Activated T-cell treated with anti-CD3 and anti-CD28 coated beads, Interleukin-2, amount 50 U/mL, for 1 hour (primary cell): ENCODE data around the gene MSN.
A peak's percentile ranks its signal among the peaks of the same experiment; 100 is the strongest.

ENCODE experiments used
- DNase-seq: peaks from one replicate; pipeline ENCODE4 v3.0.0-alpha.2; 2020

Gene MSN

GRCh38 chrX:65674204-65674893 is 6.9 kb downstream of the MSN start:
- no peak for DNase-seq

DNA sequence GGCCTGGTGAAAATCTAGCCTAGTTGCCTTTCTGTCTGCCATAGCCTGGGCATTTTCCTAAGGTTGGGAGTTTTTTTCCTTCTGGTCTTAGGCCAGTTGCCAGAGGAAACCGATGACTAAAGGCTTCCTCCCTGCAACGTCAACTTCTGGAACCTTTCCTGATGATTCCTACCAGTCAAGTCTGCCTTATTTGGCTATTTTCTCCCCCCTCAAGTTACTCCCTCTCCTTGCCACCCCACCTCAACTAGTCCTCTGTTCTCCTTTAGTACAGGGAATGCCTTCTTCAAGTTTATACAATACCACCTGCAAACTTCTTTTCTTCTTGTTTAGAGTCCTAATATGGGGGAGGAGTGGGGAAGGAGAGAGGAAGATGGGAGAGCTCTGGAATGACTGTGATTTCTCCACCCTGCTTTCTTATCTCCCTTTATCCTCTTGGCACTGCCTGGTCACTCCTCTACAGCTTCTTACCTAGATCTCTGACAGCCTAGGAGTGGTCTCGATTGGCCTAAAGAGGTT is 10.6 kb downstream of the MSN start:
- DNase-seq = no peak

GRCh38 chrX:65679071-65679540 is 11.7 kb downstream of the MSN start:
- DNase-seq = no peak

GRCh38 chrX:65681810-65682209 is 14.4 kb downstream of the MSN start:
- DNase-seq = no peak

DNA sequence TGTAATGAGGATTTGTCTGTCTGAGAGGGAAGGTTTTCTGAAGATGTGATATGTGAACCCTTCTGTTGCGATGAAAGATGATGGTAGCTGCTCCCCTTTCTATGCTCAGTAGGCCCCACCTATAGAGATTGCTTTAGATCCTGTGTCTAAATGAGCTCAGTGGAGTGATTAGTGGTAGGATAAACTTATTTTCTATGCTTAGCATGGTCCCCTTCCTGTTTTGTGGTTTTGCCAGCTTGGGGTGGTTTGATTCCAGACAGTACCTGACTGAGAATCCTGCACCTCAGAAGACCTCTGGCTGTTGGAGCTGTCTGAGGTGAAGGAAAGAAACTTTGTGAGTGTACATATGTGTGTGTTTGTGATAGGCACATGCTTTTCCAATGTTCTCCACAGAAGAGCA is 17.7 kb downstream of the MSN start:
- DNase-seq = no peak

- DNase-seq = no peak
Observed at GRCh38 chrX:65686236-65686635, 18.8 kb downstream of the MSN start.

- no peak for DNase-seq
Observed at GRCh38 chrX:65687367-65687766, 19.9 kb downstream of the MSN start.

- no peak for DNase-seq
Observed at GRCh38 chrX:65688403-65688871, 21.0 kb downstream of the MSN start.

DNA sequence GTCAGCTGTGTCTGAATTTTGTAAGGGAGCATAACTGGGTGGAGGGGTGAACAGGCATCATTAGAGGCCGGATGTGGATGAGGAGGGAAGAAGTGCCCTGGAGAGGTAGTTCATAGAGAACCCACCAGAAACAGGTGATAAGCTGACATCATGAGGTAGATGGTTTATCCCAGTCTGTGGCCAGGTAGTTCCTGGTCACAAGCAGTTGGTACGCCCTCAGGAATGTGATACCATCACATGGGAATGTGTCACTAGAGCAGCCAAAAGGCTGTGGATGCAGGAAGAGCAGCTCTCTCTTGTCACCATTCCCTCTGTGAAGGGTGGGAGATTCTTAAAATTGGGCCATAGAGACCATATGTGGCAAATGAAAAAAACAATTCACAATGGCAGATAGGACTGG is 21.9 kb downstream of the MSN start:
- no peak for DNase-seq

DNA sequence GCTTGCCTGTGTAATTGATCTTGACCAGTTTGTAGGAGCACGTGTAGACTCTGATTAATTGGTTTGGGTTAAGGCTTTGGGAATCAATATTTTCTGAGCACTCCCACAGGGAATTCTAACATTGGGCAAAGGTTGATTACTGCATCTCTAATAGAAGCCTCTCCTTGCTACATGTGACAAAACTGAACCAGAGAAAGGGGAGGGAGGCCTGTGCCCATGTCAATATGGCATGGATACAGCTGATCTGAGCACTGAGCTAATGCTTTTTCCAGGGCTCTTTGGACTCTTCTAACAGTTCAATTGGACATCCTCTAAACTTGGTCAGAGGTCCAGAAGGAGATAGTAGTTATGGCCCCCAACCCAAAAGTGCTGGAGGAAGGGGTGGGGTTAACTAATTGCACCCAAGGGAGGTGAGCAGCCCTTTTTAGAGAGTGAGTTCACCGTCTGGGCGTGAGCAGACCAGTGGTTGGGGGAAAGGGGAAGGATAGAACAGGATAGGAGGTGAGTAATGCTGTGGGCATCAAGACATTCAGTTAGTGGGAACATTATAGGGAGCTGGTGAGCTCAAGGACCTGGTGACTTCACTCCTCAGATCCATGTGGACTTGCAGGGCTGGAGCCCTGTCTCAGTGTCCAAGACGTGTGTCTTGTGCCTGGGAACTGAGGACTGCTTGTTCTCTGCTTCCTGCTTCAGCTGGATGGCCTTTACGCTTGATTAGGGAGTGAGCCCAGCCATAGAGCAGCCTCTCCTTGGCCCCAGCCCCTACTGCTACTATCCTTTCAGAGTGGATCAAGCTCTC is 22.8 kb downstream of the MSN start:
- no peak for DNase-seq

DNA sequence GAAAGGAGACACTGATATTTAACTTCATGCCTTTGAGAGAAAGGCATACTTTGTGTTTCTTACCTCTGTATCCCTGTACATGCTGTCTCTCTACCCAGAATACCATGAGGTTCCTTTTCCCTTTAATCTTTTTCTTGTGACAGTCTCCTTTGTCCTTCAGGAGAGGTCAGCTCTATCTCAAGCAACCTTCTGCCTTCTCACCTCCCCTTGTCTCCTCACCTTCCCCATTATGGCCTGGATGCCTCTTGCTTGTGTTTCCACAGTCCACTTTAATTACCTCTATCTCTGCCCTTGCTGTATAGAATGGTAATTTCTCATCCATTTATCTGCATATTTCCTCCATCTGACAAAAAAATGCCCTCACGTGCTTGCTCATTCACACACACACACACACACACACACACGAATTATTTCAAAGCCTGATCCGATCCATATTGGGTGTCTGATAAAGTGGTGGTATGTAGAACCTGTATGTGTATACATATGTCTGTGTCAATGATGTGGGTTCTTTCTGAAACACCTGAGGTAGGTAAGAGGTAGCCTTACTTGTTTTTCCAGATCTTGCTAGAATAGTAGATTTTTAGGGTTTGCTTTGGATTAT is 28.5 kb downstream of the MSN start:
- no peak for DNase-seq

DNA sequence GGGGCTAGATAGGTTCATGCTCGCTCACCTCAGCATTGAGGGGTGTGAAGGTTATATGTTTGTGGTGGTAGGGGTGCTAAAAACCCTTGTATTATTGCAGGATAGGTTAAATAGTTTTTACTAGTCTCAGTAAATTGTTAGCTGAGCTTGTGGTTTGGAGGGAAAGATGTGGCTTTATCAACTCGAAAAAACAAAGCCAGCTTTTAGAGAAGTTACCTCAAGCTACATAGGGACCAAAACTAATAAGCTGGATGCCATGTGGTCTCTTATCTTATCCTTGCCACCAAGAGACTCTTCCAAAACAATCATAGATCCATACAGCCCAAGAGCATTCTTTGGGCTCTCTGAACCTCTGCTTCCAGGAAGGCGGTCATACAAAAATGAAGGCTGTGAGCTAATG is 29.2 kb downstream of the MSN start:
- DNase-seq = no peak

DNA sequence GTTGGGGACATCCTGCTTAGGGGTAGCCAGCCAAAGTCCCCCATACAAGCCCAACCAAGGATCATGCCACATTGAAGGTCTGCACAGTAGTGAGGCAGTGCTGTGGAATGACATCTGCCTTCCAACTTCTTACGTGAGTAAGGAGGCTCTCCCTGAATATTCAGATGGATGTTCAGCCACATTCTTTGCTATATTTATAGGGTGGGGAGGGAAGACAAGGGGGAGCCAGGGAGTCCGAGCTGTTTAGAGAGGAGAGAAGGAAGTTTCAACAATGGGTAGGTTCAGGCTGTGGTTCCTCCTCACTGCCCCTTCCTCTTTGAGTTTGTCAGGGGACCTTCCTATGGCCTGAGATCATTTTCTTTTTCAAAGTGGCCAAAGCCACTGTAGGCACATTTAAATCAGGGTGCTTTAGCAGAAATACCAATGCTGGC is 29.8 kb downstream of the MSN start:
- DNase-seq = no peak

DNA sequence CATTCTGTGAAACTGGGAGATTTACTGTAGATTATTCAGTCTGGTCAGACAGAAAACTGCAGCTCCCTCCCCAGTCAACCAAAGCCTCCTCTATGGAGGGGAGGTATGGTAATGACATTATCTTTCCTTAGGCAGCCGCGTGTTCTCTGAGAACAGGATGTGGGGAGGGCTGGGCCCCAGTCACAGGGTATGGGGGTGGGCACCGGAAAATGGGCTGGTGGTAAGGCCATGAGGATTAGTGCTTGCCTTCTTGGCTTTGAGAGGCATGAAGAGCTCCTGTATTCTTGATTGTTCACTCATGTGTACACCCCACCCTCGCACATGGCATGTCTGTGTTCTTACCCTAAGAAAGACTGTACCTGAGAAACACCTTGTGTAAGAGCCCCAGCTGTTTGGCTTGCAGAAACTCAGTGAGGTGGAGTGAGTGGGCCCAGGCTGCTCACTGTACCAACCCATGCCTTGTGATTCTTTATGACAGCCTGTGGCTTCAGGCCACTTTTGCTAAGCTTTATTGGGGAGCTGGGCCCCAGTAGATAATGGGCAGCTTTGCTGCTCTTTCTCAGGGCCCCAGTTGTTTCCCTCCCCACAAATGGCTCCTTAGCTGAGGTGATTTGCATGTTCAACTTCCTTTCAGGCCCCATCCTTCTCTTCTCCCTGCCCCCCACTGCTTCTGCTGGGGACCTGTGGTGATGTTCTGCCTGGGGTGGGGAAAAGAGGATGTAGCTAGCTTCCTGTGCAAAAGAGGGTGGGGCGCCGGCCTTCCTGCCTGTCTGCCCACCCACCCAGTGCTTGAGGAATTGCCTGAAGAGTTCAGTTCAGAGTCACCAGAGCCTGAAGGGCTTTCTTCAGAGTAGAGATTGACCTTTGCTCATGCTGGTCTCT is 30.7 kb downstream of the MSN start:
- peak; percentile 74 for DNase-seq

DNA sequence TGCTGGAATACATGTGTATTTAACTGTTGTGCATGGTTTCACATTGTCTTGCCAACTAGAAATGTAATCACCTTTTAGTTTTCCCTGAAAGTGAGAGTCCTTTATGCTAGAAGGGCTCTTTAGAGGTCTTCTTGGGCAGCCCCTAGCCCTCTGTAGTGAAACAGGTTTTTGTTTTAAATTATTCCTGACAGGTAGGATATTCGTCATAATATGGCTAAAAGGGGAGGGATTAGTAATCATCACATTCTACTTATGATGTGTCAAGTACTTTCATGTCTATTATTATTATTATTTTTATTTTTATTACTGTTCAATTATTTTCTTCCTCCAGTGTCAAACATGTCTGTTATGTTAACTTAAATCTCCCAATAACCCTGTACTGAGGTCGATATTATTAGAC is 35.5 kb downstream of the MSN start:
- DNase-seq = no peak

DNA sequence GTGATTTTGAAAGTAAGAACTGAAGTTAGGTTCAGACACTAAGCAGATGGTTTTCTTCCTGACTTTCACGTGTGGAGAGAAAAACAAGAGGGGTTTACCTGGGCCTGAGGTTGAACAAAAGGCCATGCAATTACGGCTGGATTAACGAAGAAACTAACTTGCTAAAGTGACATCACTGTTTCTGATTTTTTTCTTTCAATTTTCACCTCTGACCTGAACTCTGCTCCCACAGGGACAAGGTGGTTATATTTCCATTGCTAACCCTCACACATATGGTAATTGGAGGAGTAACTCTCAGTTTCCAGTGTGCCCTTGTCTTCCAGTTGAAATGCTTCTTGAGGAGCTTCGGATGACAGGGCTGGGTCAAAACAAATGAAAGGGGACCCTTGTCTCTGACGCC is 38.0 kb downstream of the MSN start:
- no peak for DNase-seq

GRCh38 chrX:65706041-65706828 is 38.8 kb downstream of the MSN start:
- DNase-seq = peak; percentile 40

- no peak for DNase-seq
Observed at GRCh38 chrX:65707151-65707550, 39.7 kb downstream of the MSN start.

DNA sequence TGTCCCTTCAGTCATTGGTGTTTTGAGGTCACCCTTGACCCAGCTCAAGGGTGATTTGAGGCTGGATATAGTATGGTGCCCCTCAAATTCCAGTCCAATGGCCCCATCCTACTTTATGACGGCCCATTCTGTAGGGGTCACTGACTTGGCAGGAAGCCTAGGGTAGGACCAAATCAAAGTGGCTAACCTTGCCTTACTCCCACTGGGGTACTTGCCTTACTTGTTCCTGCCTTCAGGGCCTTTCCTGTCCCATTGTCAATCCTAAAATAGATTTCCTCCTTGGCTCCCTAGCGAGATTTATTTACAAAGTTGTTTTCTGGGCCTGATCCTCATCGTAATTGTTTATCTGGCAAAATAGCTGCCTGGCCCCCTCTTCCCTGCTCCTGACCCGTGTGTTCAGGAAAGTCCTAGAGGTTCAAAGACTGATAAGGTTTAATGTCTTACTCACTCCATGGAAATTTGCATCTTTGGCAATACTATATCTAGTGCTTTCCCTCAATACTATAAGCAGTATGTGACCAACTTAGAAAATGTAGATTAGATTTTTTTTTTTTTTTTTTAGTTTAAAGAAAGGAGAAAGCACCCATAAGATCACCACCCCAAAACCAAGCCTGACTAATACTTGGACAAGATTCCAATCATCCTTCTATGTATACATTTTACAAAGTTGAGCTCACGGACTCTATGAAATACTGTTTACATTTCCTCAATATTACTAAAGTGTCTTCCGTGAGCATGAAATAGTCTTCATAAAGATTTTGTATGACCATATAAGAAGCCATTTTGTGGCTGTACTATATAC is 44.8 kb downstream of the MSN start:
- DNase-seq = no peak

DNA sequence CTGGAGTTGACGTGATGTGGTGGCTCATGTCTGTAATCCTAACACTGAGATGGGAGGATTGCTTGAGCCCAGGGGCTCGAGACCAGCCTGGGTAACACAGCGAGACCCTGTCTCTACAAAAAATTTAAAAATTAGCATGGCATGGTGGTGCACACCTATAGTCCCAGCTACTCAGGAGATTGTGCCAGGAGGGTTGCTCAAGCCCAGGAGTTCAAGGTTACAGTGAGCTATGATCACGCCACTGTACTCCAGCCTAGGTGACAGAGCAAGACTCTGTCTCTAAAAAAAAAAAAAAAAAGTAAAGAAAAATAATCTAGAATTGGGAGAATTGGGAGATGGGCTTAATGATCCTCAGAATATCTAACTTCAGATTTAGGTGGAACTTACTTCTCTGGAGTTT is 51.1 kb downstream of the MSN start:
- no peak for DNase-seq
